RWPE2 (cell line): ENCODE data around the gene TPRN.

Source experiments
- ATAC-seq: fragments of 200-7000 bp; cut with Tn5 transposase; 3 replicates; pipeline ENCODE4 v1.9.1; 2021; ENCODE audit warnings: low read depth
- DNase-seq: peaks from one replicate; pipeline ENCODE4 v3.0.0-alpha.2; 2020; ENCODE audit warnings: low spot score
- H3K27ac ChIP-seq: fragments of 450-650 bp; 2 replicates; pipeline ENCODE4 v1.5.1; 2017; ENCODE audit warnings: mild to moderate bottlenecking; ENCODE audit not compliant: poor library complexity, severe bottlenecking
- H3K27me3 ChIP-seq: fragments of 250-450 bp; sonication (Bioruptor Pico); 2 replicates; pipeline ENCODE4 v1.5.1; 2021; ENCODE audit warnings: mild to moderate bottlenecking, moderate library complexity; ENCODE audit not compliant: insufficient read depth, poor library complexity, severe bottlenecking
- H3K36me3 ChIP-seq: fragments of 250-450 bp; sonication (Bioruptor Pico); 2 replicates; pipeline ENCODE4 v1.5.1; 2020; ENCODE audit warnings: low read depth, mild to moderate bottlenecking, moderate library complexity
- H3K4me1 ChIP-seq: fragments of 250-450 bp; sonication (Bioruptor Pico); 2 replicates; pipeline ENCODE4 v1.5.1; 2021; ENCODE audit warnings: mild to moderate bottlenecking, moderate library complexity; ENCODE audit not compliant: insufficient read depth, poor library complexity, severe bottlenecking
- H3K4me3 ChIP-seq: fragments of 250-450 bp; sonication (Bioruptor Pico); 2 replicates; pipeline ENCODE4 v1.5.1; 2021; ENCODE audit warnings: mild to moderate bottlenecking, moderate library complexity; ENCODE audit not compliant: severe bottlenecking
- H3K9me3 ChIP-seq: fragments of 250-450 bp; sonication (Bioruptor Pico); 2 replicates; pipeline ENCODE4 v1.5.1; 2021; ENCODE audit warnings: mild to moderate bottlenecking, moderate library complexity; ENCODE audit not compliant: severe bottlenecking
- TF ChIP-seq, protein P1 (sequence below): fragments of 450-650 bp; IDR thresholded peaks from one replicate; pipeline ENCODE4 v1.5.1; 2017; ENCODE audit warnings: mild to moderate bottlenecking, moderate library complexity; ENCODE audit not compliant: poor library complexity, severe bottlenecking

The TPRN gene

DNA sequence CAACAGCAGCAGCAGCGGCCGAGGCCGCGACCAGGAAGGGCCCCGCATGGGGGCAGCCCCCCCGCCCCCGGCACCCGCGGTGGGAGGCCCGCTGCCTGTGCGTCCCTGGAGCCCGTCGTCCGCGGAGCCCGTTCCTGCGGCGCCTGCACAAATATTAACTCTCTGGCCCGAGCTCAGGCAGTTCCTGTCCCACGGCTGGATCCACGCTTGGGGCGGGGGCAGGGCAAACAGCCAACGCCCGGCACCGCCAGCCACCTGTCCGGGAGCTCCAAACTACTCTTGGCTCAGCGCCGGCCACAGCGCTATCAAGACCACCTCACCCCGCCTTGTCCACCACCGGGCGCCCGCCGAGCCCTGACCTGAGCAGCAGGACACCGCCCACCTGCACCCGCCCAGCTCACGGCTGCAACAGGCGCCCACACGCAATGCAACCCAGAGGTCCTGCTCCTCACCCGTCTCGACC is 30.6 kb downstream of the TPRN start, which contains the start of gene LRRC26:
Gene LRRC26, minus strand, starts transcription at position 156 of the 463 bp plus-strand sequence. Its CDS starts 108 bp downstream, at position 48.
- no peak for ATAC-seq
- peaks cover 87% of the 10 kb centered on the region for H3K27me3 ChIP-seq
- H3K27ac ChIP-seq = no peak within 1 kb of the TSS
- H3K9me3 ChIP-seq = no peaks in the 10 kb centered on the region
- peak within 1 kb of the TSS; percentile 22 for H3K4me3 ChIP-seq
- TF ChIP-seq, protein P1, sequence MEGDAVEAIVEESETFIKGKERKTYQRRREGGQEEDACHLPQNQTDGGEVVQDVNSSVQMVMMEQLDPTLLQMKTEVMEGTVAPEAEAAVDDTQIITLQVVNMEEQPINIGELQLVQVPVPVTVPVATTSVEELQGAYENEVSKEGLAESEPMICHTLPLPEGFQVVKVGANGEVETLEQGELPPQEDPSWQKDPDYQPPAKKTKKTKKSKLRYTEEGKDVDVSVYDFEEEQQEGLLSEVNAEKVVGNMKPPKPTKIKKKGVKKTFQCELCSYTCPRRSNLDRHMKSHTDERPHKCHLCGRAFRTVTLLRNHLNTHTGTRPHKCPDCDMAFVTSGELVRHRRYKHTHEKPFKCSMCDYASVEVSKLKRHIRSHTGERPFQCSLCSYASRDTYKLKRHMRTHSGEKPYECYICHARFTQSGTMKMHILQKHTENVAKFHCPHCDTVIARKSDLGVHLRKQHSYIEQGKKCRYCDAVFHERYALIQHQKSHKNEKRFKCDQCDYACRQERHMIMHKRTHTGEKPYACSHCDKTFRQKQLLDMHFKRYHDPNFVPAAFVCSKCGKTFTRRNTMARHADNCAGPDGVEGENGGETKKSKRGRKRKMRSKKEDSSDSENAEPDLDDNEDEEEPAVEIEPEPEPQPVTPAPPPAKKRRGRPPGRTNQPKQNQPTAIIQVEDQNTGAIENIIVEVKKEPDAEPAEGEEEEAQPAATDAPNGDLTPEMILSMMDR = no peak
- H3K36me3 ChIP-seq = no peaks in the 10 kb centered on the region
- H3K4me1 ChIP-seq = no peaks in the 10 kb centered on the region
- no peak for DNase-seq

DNA sequence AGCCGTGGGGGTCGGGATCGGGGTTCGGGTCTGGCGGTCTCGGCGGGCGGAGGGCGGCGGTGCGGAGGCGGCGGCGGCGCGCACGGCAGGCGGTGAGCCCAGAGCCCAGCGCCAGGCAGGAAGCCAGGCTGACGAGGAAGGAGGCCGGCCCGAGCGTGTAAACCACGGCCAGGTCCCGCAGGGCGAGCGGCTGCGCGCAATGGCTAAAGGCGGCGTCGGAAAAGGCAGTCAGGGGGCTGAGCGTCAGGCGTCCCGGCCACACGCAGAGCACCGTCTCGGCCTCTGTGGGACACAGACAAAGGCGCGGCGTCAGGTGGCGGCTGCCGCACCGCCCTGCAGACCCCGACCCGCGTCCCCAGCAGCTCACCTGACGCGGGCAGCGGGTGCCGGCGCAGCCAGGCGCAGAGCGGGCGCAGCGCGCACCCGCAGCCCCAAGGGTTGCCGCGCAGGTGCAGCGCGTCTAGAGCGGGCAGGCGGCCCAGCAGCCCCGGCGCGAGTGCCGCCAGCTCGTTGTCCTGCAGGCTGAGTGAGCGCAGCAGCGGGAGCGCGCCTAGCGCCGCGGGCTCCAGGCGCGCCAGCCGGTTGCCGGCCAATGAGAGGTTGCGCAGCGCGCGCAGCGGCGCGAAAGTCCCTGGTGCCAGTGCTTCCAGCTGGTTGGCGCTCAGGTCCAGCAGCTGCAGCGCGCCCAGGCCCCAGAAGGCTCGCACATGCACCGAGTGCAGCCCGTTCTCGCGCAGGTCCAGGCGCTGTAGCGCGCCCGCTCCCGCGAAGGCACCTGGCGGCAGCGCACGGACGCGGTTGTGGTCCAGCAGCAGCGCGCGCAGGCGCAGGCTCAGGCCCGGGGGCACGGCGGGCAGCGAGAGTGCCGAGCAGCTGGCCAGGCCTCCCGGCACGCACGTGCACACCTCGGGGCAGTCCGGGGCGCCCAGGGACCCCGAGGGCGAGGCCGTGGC is 31.4 kb downstream of the TPRN start:
- Histone ChIP-seq H3K4me1 (no peaks in the 10 kb centered on the region), H3K4me3 (peak overlapping the region; percentile 22), H3K27ac (no peak overlapping the region), H3K36me3 (no peaks in the 10 kb centered on the region), H3K9me3 (no peaks in the 10 kb centered on the region), H3K27me3 (peaks cover 82% of the 10 kb centered on the region)
- peak; percentile 50 for ATAC-seq
- TF ChIP-seq, protein P1 = no peak
- DNase-seq = no peak

DNA sequence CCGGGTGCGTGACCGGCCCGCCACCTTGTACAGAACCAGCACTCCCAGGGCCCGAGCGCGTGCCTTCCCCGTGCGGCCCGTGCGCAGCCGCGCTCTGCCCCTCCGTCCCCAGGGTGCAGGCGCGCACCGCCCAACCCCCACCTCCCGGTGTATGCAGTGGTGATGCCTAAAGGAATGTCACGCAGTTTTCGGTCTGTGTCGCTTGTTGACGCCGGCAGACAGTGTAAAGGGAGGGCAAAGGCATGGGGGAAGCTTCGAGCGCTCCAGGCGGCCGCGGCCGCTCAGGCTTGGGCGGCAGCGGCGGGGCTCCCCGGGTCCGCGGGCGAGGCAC is 32.0 kb downstream of the TPRN start:
- Histone ChIP-seq H3K27me3 (peaks cover 76% of the 10 kb centered on the region), H3K9me3 (no peaks in the 10 kb centered on the region)
- DNase-seq = no peak

DNA sequence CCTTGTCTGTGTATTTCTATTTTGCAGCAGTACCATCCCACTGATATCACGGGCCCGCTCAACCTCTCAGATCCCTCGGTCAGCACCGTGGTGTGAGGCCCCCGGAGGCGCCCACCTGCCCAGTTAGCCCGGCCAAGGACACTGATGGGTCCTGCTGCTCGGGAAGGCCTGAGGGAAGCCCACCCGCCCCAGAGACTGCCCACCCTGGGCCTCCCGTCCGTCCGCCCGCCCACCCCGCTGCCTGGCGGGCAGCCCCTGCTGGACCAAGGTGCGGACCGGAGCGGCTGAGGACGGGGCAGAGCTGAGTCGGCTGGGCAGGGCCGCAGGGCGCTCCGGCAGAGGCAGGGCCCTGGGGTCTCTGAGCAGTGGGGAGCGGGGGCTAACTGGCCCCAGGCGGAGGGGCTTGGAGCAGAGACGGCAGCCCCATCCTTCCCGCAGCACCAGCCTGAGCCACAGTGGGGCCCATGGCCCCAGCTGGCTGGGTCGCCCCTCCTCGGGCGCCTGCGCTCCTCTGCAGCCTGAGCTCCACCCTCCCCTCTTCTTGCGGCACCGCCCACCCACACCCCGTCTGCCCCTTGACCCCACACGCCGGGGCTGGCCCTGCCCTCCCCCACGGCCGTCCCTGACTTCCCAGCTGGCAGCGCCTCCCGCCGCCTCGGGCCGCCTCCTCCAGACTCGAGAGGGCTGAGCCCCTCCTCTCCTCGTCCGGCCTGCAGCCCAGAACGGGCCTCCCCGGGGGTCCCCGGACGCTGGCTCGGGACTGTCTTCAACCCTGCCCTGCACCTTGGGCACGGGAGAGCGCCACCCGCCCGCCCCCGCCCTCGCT is 32.6 kb downstream of the TPRN start:
- ATAC-seq = peak; percentile 9; the same call in 2 of the 3 replicates

More for the DNA sequence above, 32.0 kb downstream of the TPRN start:
- H3K4me3 ChIP-seq = peak overlapping the region; percentile 22
- TF ChIP-seq, protein P1 = no peak
- peak; percentile 2; the same call in 1 of the 3 replicates for ATAC-seq
- H3K36me3 ChIP-seq = no peaks in the 10 kb centered on the region
- no peaks in the 10 kb centered on the region for H3K4me1 ChIP-seq
- no peak overlapping the region for H3K27ac ChIP-seq

More for the DNA sequence above, 32.6 kb downstream of the TPRN start:
- Histone ChIP-seq H3K36me3 (no peaks in the 10 kb centered on the region), H3K4me3 (peak overlapping the region; percentile 11), H3K9me3 (no peaks in the 10 kb centered on the region), H3K4me1 (no peaks in the 10 kb centered on the region), H3K27me3 (peaks cover 73% of the 10 kb centered on the region), H3K27ac (no peak overlapping the region)
- no peak for DNase-seq
- TF ChIP-seq, protein P1 = no peak
